SK-N-SH (cell line): ENCODE measurements around the gene GRIN1. TPM values are rescaled to one million over a fixed set of nuclear protein-coding genes. Genes with fewer than 3 reads are reported as not detected.

Experiments used
- CTCF ChIA-PET: fragments of 300-600, 350-600 bp; formaldehyde crosslinking; extraction: SDS; loops from one replicate; lab custom pipeline; 2021; lab: Yijun Ruan, JAX
- POLR2A ChIA-PET: fragments of 350-600 bp; sonication (Branson Sonifier 250); formaldehyde crosslinking; extraction: SDS; loops from one replicate; lab custom pipeline; 2020; ENCODE audit warnings: antibody characterized with exemption, inconsistent platforms; lab: Yijun Ruan, JAX
- DNase-seq: peaks from one replicate; pipeline ENCODE4 v3.0.0; 2012
- H2AFZ ChIP-seq: fragments of 200-600 bp; sonication (generic); 2 replicates; pipeline ENCODE4 v1.8.1; 2016; ENCODE audit warnings: antibody characterized with exemption, mild to moderate bottlenecking, low read depth
- H3F3A ChIP-seq: fragments of 200-600 bp; sonication (generic); replicated peaks from 2 replicates; pipeline ENCODE3; 2016; ENCODE audit warnings: antibody characterized with exemption, mild to moderate bottlenecking; ENCODE audit not compliant: insufficient read depth
- H3K27ac ChIP-seq, 2 experiments: fragments of 200-500 bp in 1 of 2; fragments of 200-600 bp in 1 of 2; sonication (Bioruptor generic) in 1 of 2; sonication (generic), shearing (Covaris generic) in 1 of 2; 2 replicates each; pipeline versions ENCODE4 v1.5.1 to v1.6.1; 2014 to 2016; ENCODE audit warnings: low read depth in 2 of 2, inconsistent platforms in 1 of 2, low read length in 1 of 2, mild to moderate bottlenecking in 1 of 2, mixed read lengths in 1 of 2
- H3K27me3 ChIP-seq: fragments of 200-600 bp; sonication (generic), shearing (Covaris generic); 2 replicates; pipeline ENCODE4 v1.6.1; 2016; ENCODE audit warnings: mixed run types; ENCODE audit not compliant: insufficient read depth
- H3K36me3 ChIP-seq, 2 experiments: fragments of 200-500 bp in 1 of 2; fragments of 200-600 bp in 1 of 2; sonication (Bioruptor generic) in 1 of 2; sonication (generic) in 1 of 2; replicated peaks in 1 of 2; 2 replicates each; pipeline versions ENCODE3 to v1.5.1; 2014 to 2016; ENCODE audit warnings: low read length in 1 of 2, mild to moderate bottlenecking in 1 of 2; ENCODE audit not compliant: insufficient read depth in 2 of 2, control insufficient read depth in 1 of 2
- H3K4me1 ChIP-seq, 2 experiments: fragments of 200-500 bp in 1 of 2; fragments of 200-600 bp in 1 of 2; sonication (Bioruptor generic) in 1 of 2; sonication (generic), shearing (Covaris generic) in 1 of 2; 2 replicates each; pipeline versions ENCODE4 v1.5.1 to v1.6.1; 2014 to 2016; ENCODE audit warnings: low read depth in 1 of 2, low read length in 1 of 2, mixed run types in 1 of 2; ENCODE audit not compliant: insufficient read depth in 2 of 2, control insufficient read depth in 1 of 2
- H3K4me2 ChIP-seq: fragments of 200-600 bp; sonication (generic), shearing (Covaris generic); 2 replicates; pipeline ENCODE4 v1.6.1; 2017; ENCODE audit warnings: mixed run types
- H3K4me3 ChIP-seq, 2 experiments: fragments of 200-500 bp in 1 of 2; fragments of 200-600 bp in 1 of 2; sonication (Bioruptor generic) in 1 of 2; sonication (generic), shearing (Covaris generic) in 1 of 2; 2 replicates each; pipeline versions ENCODE4 v1.5.1 to v1.8.1; 2014 to 2016; ENCODE audit warnings: low read depth in 2 of 2, inconsistent platforms in 1 of 2, low read length in 1 of 2, mild to moderate bottlenecking in 1 of 2, mixed read lengths in 1 of 2, moderate library complexity in 1 of 2
- H3K79me2 ChIP-seq: fragments of 200-600 bp; sonication (generic); 2 replicates; pipeline ENCODE4 v1.8.1; 2017; ENCODE audit warnings: mild to moderate bottlenecking; ENCODE audit not compliant: insufficient read depth
- H3K9ac ChIP-seq: fragments of 200-600 bp; sonication (generic); 2 replicates; pipeline ENCODE4 v1.6.1; 2017; ENCODE audit warnings: mixed run types
- H3K9me2 ChIP-seq: fragments of 200-600 bp; sonication (generic); 2 replicates; pipeline ENCODE4 v1.6.1; 2017; ENCODE audit warnings: mixed run types
- H3K9me3 ChIP-seq: fragments of 200-600 bp; sonication (generic); 2 replicates; pipeline ENCODE4 v1.6.1; 2017; ENCODE audit warnings: mixed run types, mild to moderate bottlenecking, moderate library complexity
- H4K20me1 ChIP-seq: fragments of 200-600 bp; sonication (generic); 2 replicates; pipeline ENCODE4 v1.6.1; 2017; ENCODE audit warnings: mild to moderate bottlenecking, mixed run types; ENCODE audit not compliant: insufficient read depth
- CHD2 ChIP-seq: fragments of 150-350 bp; IDR thresholded peaks from 2 replicates; pipeline ENCODE4 v1.6.1; 2018; ENCODE audit warnings: low read length; ENCODE audit not compliant: partially characterized antibody
- EP300 ChIP-seq, 2 experiments: IDR thresholded peaks; 2 replicates each; pipeline versions ENCODE4 v1.4.0 to v1.6.1; 2012; ENCODE audit warnings: borderline replicate concordance in 1 of 2, low read depth in 1 of 2, low read length in 1 of 2
- FOSL2 ChIP-seq: IDR thresholded peaks from 2 replicates; pipeline ENCODE4 v1.4.0; 2012; ENCODE audit warnings: low read depth, mild to moderate bottlenecking, moderate library complexity, borderline replicate concordance
- FOXM1 ChIP-seq: IDR thresholded peaks from 2 replicates; pipeline ENCODE4 v1.4.0; 2012; ENCODE audit warnings: low read depth, mild to moderate bottlenecking
- GABPA ChIP-seq: IDR thresholded peaks from 2 replicates; pipeline ENCODE4 v1.4.0; 2012; ENCODE audit warnings: low read depth, mild to moderate bottlenecking
- GATA2 ChIP-seq: sonication (generic); formaldehyde crosslinking; IDR thresholded peaks from 2 replicates; pipeline ENCODE4 v1.5.0; 2020; ENCODE audit warnings: mild to moderate bottlenecking, missing genetic modification reagents
- JUND ChIP-seq: IDR thresholded peaks from 2 replicates; pipeline ENCODE4 v1.4.0; 2012
- MXI1 ChIP-seq: IDR thresholded peaks from 2 replicates; pipeline ENCODE4 v1.6.1; 2012; ENCODE audit warnings: mild to moderate bottlenecking, low read depth, low read length, improper control_type of control experiment
- RAD21 ChIP-seq: IDR thresholded peaks from 2 replicates; pipeline ENCODE4 v1.6.1; 2012; ENCODE audit warnings: mild to moderate bottlenecking, low read length
- RCOR1 ChIP-seq: fragments of 150-350 bp; IDR thresholded peaks from 2 replicates; pipeline ENCODE4 v1.6.1; 2017; ENCODE audit warnings: antibody characterized with exemption, low read length
- RFX5 ChIP-seq: IDR thresholded peaks from 2 replicates; pipeline ENCODE4 v1.6.1; 2012; ENCODE audit warnings: mild to moderate bottlenecking, improper control_type of control experiment, low read length
- SMC3 ChIP-seq: IDR thresholded peaks from 2 replicates; pipeline ENCODE4 v1.6.1; 2012; ENCODE audit warnings: low read depth, low read length, improper control_type of control experiment
- TCF12 ChIP-seq: IDR thresholded peaks from 2 replicates; pipeline ENCODE4 v1.4.0; 2012
- TEAD4 ChIP-seq: IDR thresholded peaks from 2 replicates; pipeline ENCODE4 v1.4.0; 2012; ENCODE audit warnings: mild to moderate bottlenecking, borderline replicate concordance; ENCODE audit not compliant: insufficient read depth
- WGBS: methylation state at CpG from one replicate; pipeline ENCODE4 v1.1.6; 2017; ENCODE audit warnings: low lambda C conversion rate; 5-methylcytosine and 5-hydroxymethylcytosine counted together
- polyA plus RNA-seq, 3 experiments: library from polyadenylated mRNA; depleted of rRNA; stranded (reverse); fragments of >200 nt; gene quantifications; 2 replicates each; pipeline ENCODE4 v1.2.3, GENCODE V29; 2012
- TF ChIP-seq, protein P1 (sequence below): IDR thresholded peaks from 2 replicates; pipeline ENCODE4 v1.4.0; 2012; ENCODE audit warnings: low read depth, borderline replicate concordance
- TF ChIP-seq, protein P2 (sequence below): IDR thresholded peaks from 2 replicates; pipeline ENCODE4 v1.4.0; 2012; ENCODE audit warnings: low read depth, borderline replicate concordance
- TF ChIP-seq, protein P3 (sequence below): fragments of 150-350 bp; IDR thresholded peaks from 2 replicates; pipeline ENCODE4 v1.6.1; 2017; ENCODE audit warnings: antibody characterized with exemption, low read length, low read depth, borderline replicate concordance
- TF ChIP-seq, protein P4 (sequence below): fragments of 200-600 bp; sonication (generic); IDR thresholded peaks from 2 replicates; pipeline ENCODE4 v1.6.1; 2017; ENCODE audit warnings: antibody characterized with exemption, mild to moderate bottlenecking, moderate library complexity
- TF ChIP-seq, protein P5 (sequence below): IDR thresholded peaks from 2 replicates; pipeline ENCODE4 v1.6.1; 2012; ENCODE audit warnings: mild to moderate bottlenecking, low read depth, low read length, moderate library complexity
- TF ChIP-seq, protein P6 (sequence below): IDR thresholded peaks from 2 replicates; pipeline ENCODE4; 2012

Gene GRIN1
- polyA plus RNA-seq, 1 of the 3 experiments (the other 2 are of a cell fraction), result not detected

DNA sequence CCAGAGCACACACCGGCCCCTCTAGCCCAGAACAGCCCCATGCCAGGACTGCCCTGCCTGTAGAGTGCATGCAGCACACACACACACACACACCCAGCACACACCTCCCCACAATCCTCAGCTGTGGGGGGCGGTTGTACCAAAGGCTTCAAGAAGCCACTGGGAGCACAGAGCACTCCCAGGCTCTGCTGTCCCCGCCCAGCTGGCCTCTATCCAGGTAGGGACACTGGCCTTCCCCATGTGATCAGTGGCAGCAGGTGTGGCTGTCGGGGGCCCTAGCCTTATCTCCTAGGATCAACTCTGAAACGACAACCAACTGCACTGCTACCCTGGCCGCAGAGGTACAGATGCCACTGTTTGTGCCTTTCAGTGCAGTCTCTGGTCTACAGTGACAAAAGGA, 47.4 kb downstream of the GRIN1 start:
- no peak overlapping the region for H2AFZ ChIP-seq
- no peak overlapping the region for H3K9ac ChIP-seq
- peaks cover 47% of the 10 kb centered on the region for H3K79me2 ChIP-seq
- H3K9me3 ChIP-seq, result no peaks in the 10 kb centered on the region
- no peaks in the 10 kb centered on the region for H3K27me3 ChIP-seq
- no peak overlapping the region for H3K4me3 ChIP-seq
- POLR2A ChIA-PET, result no interaction called here
- H3K4me2 ChIP-seq, result peak overlapping the region; percentile 99
- no peak for DNase-seq
- H3K36me3 ChIP-seq, result peaks cover 3 to 53% of the 10 kb centered on the region in 2 experiments
- peaks cover 22% of the 10 kb centered on the region for H4K20me1 ChIP-seq
- H3K27ac ChIP-seq, result no peak overlapping the region
- TF ChIP-seq, protein P1, sequence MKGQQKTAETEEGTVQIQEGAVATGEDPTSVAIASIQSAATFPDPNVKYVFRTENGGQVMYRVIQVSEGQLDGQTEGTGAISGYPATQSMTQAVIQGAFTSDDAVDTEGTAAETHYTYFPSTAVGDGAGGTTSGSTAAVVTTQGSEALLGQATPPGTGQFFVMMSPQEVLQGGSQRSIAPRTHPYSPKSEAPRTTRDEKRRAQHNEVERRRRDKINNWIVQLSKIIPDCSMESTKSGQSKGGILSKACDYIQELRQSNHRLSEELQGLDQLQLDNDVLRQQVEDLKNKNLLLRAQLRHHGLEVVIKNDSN, result no peak
- no peak for TF ChIP-seq GABPA
- TF ChIP-seq FOSL2, result no peak
- TF ChIP-seq CHD2, result no peak
- no peak for TF ChIP-seq JUND
- TF ChIP-seq RAD21, result no peak
- no peak for TF ChIP-seq GATA2 (CRISPR knock-in tag)
- TF ChIP-seq RFX5, result no peak
- TF ChIP-seq EP300 (IDR thresholded peaks at IDR 0.05; ENCODE audit: borderline replicate concordance in 1 of 2, low read depth in 1 of 2, low read length in 1 of 2), result no peak
- TF ChIP-seq, protein P2, sequence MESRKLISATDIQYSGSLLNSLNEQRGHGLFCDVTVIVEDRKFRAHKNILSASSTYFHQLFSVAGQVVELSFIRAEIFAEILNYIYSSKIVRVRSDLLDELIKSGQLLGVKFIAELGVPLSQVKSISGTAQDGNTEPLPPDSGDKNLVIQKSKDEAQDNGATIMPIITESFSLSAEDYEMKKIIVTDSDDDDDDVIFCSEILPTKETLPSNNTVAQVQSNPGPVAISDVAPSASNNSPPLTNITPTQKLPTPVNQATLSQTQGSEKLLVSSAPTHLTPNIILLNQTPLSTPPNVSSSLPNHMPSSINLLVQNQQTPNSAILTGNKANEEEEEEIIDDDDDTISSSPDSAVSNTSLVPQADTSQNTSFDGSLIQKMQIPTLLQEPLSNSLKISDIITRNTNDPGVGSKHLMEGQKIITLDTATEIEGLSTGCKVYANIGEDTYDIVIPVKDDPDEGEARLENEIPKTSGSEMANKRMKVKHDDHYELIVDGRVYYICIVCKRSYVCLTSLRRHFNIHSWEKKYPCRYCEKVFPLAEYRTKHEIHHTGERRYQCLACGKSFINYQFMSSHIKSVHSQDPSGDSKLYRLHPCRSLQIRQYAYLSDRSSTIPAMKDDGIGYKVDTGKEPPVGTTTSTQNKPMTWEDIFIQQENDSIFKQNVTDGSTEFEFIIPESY, result no peak
- TF ChIP-seq SMC3, result no peak
- no peak for TF ChIP-seq TCF12
- TF ChIP-seq, protein P3, sequence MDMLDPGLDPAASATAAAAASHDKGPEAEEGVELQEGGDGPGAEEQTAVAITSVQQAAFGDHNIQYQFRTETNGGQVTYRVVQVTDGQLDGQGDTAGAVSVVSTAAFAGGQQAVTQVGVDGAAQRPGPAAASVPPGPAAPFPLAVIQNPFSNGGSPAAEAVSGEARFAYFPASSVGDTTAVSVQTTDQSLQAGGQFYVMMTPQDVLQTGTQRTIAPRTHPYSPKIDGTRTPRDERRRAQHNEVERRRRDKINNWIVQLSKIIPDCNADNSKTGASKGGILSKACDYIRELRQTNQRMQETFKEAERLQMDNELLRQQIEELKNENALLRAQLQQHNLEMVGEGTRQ, result no peak
- TF ChIP-seq, protein P4, sequence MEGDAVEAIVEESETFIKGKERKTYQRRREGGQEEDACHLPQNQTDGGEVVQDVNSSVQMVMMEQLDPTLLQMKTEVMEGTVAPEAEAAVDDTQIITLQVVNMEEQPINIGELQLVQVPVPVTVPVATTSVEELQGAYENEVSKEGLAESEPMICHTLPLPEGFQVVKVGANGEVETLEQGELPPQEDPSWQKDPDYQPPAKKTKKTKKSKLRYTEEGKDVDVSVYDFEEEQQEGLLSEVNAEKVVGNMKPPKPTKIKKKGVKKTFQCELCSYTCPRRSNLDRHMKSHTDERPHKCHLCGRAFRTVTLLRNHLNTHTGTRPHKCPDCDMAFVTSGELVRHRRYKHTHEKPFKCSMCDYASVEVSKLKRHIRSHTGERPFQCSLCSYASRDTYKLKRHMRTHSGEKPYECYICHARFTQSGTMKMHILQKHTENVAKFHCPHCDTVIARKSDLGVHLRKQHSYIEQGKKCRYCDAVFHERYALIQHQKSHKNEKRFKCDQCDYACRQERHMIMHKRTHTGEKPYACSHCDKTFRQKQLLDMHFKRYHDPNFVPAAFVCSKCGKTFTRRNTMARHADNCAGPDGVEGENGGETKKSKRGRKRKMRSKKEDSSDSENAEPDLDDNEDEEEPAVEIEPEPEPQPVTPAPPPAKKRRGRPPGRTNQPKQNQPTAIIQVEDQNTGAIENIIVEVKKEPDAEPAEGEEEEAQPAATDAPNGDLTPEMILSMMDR, result no peak
- TF ChIP-seq FOXM1, result no peak
- TF ChIP-seq TEAD4, result no peak
- TF ChIP-seq RCOR1, result no peak
- TF ChIP-seq, protein P5, sequence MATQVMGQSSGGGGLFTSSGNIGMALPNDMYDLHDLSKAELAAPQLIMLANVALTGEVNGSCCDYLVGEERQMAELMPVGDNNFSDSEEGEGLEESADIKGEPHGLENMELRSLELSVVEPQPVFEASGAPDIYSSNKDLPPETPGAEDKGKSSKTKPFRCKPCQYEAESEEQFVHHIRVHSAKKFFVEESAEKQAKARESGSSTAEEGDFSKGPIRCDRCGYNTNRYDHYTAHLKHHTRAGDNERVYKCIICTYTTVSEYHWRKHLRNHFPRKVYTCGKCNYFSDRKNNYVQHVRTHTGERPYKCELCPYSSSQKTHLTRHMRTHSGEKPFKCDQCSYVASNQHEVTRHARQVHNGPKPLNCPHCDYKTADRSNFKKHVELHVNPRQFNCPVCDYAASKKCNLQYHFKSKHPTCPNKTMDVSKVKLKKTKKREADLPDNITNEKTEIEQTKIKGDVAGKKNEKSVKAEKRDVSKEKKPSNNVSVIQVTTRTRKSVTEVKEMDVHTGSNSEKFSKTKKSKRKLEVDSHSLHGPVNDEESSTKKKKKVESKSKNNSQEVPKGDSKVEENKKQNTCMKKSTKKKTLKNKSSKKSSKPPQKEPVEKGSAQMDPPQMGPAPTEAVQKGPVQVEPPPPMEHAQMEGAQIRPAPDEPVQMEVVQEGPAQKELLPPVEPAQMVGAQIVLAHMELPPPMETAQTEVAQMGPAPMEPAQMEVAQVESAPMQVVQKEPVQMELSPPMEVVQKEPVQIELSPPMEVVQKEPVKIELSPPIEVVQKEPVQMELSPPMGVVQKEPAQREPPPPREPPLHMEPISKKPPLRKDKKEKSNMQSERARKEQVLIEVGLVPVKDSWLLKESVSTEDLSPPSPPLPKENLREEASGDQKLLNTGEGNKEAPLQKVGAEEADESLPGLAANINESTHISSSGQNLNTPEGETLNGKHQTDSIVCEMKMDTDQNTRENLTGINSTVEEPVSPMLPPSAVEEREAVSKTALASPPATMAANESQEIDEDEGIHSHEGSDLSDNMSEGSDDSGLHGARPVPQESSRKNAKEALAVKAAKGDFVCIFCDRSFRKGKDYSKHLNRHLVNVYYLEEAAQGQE, result no peak
- TF ChIP-seq, protein P6, sequence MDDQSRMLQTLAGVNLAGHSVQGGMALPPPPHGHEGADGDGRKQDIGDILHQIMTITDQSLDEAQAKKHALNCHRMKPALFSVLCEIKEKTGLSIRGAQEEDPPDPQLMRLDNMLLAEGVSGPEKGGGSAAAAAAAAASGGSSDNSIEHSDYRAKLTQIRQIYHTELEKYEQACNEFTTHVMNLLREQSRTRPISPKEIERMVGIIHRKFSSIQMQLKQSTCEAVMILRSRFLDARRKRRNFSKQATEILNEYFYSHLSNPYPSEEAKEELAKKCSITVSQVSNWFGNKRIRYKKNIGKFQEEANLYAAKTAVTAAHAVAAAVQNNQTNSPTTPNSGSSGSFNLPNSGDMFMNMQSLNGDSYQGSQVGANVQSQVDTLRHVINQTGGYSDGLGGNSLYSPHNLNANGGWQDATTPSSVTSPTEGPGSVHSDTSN, result no peak
- no peak for TF ChIP-seq MXI1
- TF ChIP-seq, all 33 proteins: peak for 0
- Histone ChIP-seq H3K4me1 (peaks cover 12 to 35% of the 10 kb centered on the region in 2 experiments; a peak in 3 of 4 replicates), H3K9me2 (no peaks in the 10 kb centered on the region), H3F3A (peaks cover 16% of the 10 kb centered on the region)
- WGBS, result 53% methylated on average over 3 of the region's 6 CpGs
- CTCF ChIA-PET, result interaction anchor here (1.4 to 3.5 kb wide), 2 partner anchors 14 to 50 kb away, joined by 4 to 24 read pairs; partner anchors contain the start of genes LRRC26 and TMEM210
